HG03575 (cell line): ENCODE data around the gene OXT.
"Not testable (repeated sequence)": the region's sequence is repeated elsewhere in the genome, so short reads cannot be mapped to it uniquely, and the experiment has no call there.

Source experiments
- ATAC-seq: cut with Tn5 transposase; IDR thresholded peaks from one replicate; pipeline ENCODE4 v1.9.1; 2021; ENCODE audit not compliant: unreplicated experiment, insufficient number of reproducible peaks, low FRiP score; ENCODE audit errors: extremely low read depth

OXT gene

DNA sequence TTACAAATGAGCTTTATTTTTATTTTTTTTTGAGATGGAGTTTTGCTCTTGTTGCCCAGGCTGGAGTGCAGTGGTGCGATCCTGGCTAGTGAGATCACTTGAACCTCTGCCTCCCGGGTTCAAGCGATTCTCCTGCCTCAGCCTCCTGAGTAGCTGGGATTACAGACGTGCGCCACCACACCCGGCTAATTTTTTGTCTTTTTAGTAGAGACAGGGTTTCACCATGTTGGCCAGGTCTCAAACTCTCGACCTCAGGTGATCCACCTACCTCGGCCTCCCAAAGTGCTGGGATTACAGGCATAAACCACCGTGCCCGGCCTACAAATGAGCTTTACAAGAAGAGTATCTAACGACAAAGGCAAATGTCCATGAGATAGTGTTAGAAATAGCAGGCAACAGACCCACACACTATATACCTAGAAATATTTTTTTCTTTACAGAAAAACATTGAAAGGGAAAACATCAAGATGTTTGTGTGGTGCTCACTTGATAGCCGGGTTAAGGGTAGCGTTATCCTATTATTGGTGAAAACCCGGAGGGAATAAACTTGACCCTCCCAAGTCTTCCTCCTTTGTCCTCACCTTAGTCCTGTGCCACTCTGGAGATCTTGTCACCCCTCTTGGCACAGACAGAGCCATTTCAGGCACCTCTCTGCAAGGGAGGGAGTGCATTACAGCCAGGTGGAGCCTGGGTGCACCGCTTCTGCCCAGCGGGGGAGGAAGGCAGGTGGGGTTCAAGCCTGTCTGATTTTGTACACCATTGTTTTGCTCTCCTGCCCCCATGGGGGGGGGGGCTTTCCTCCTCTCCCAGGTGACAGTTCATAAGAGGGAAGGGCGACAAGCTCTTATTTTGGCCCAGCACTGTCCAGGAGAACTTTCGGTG, 34.1 kb downstream of the OXT start:
- no peak for ATAC-seq

DNA sequence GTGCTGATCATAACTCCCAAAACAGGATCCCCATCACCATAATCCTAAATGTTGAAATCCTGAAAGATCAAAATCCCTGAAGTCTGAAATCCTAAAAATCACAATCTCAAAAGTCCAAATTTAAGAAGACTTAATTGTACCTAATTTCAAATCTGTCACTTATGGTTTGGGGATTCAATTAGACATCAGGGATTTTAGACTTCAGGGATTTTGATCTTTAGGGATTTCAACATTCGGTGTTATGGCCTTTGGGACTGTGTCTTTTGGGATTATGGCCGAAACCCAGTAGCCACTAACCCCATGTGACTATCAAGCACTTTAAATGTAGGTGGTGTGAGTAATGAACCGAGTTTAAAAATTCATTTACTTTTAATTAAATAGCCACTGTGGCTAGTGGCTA, 34.8 kb downstream of the OXT start:
- ATAC-seq = no peak

DNA sequence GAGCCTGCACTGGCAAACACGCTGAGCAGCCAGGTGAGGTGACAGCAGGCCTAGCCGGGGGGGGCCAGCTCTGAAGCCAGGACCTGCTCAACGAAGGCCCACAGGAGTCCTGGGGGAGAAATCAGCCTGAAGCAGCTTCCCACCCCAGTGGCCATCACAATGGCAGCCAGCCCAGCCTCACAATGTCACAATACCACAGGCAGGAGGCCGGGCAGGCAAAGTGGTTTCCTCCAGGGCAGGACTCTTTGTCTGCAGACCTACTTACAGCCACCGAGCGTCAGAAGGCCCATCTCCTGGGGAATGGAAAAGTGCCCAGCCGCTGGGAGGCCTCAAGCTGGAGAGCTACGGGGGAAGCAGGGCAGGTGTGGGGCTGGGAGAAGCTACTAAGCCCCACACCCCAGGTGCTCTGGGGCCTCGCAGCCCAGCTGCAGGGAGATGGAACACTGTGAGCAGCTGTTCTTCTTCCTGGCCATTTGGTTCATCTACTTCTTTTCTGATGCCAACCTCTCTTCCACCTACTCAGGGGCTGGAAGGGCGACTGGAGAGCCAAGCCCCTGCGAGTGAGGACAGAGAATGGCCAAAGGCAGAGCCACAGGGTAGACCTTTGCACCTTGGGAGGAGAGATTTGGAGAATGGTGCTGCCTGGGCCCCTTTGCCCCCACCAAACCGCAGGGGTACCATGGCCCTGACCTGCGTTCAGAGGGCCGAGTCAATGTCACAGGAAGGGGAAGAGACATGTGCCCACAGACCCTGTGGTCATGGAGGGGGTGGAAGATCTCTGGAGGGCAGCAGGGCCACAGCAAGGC, 35.4 kb downstream of the OXT start:
- no peak for ATAC-seq

DNA sequence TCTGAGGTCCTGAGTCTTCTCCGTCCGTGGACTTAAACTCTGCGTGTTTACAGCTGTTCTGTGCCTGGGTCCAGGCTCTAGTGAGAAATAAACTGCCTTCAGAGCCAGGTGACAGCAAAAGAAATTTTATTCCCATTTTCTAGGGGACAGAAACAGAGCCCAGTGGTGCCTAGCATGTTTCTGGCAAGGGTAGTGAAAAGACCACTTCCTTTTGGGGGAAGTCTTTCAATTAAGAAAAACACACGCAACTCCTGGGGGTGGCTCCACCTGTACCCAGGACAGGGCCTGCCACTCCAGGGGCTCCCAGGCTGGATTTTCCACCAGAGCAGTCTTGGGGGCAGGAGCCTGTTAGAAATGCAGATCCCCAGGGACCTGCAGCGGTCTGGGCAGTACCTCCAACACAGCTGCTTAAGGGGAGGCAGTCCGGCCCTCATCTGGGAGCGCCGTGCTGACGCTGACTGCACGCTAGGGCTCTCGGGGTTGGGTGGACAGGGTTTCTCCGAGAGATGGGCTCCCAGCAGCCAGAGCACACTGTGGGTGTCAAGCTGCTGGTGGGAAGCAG, 36.1 kb downstream of the OXT start:
- ATAC-seq = no peak

DNA sequence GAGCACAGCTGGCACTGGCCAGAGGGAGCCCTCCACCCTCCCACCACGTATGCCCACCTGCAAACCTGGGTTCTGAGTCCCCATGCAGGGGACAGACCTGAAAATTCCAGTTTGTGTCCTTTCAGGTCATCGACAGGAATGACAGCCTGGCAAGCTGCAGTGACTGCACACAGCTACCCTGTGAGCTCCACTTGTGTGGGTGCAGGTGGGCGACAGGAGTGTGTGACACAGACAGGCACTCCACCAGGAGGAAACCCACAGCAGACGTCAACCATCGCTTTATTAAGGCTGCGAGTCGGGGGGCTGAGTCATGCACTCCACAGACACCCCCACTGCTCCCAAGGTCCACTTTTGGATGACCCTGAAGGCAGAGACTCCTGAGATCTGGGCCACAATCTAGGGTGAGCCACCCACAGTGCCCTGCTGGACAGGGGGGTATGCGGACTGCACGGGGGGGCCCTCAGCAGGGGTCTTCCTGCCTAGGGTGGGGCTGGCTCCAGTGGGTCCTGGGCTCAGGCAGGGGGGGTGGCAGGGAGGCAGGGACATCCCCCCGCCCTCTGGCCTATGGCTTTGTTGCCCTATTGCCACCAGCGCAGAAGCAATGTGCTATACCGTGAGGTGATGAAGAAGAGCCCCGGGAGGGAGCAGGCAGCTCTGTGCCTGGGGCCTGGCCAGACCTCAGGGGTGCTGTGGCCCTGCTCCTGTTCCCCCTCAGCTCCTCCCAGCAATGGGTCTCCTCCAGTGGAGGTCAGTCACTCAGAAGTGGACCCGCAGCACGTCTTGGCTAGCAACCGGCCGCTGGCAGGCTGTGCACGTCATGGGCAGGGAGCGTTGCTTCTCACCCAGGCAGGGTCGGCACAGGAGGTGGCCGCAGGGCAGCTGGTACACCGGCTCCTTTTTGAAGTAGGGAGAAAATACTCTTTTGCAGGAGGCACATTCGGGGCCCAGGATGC, 38.2 kb downstream of the OXT start:
- no peak for ATAC-seq

DNA sequence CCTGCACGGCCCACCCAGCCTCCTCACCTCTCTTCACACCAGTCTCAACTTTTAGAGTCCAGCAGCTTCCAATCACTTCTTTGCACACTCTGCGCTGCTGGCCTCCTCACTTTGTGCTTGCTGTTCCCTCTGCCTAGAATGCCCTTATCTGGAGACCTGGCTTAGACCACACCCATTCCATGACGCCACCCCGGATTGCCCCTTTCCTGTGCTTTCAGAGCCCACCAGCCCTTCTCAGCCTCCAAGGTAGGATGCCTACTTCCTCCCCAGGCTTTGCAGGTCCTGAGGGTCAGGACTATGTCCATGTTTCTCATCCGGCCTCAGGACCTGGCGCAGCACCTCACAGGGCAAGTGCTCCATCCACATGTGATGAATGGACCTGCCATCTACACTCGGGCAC, 40.1 kb downstream of the OXT start:
- ATAC-seq = no peak

DNA sequence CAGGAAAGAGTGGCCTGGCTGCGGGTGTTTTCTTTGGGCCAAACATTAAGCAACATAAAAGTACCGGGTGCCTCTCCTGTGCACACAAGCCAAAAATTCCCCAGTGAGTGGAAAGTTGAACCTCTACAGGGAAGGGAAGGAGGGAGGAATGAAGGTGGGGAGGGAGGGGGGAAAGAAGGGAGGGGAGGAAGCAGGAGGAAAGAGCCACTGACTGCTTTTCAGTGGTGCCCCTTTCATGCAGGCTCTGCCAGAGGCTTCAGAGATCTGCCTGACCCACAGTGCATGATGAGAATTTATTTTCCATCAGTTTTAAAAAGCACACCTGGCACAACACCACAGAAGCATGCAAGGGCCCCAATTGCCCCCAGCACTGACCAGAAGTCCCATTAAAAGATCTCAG, 40.6 kb downstream of the OXT start:
- no peak for ATAC-seq

DNA sequence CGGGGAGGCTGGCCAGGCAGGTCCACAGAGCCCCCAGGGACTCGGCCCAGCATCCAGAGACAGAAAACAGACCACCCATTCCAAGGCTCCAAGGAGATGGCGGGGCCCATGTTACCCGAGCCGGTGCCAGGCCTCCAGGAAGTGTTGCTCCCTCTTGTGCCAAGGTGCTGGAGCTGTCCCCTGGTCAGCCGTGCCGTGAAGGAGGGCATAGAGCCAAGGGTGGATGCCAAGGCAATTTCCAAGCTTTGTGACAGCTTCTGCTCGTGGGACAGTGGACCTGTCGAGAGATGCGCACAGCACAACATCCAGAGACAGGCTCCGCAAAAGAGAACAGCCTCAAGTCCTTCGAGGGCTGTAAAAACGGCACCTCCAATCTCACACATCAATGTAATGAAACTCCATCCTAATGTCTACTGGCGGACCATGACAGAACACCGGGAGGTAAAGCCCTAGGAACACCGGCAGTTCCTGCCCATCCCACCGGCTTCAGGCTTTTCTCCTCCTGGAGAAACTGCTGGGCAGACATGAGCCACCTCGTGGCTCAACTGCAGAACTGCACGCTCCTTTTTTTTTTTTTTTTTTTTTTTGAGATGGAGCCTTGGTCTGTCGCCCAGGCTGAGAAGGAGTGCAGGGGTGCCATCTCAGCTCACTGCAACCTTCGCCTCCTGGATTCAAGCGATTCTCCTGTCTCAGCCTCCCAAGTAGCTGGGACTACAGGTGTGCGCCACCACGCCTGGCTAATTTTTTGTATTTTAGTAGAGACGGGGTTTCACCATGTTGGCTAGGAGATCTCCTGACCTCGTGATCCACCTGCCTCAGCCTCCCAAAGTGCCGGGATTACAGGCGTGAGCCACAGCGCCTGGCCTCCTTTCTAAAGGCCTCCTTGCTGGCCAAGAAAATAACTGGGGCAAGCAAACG, 44.0 kb downstream of the OXT start:
- no peak for ATAC-seq

DNA sequence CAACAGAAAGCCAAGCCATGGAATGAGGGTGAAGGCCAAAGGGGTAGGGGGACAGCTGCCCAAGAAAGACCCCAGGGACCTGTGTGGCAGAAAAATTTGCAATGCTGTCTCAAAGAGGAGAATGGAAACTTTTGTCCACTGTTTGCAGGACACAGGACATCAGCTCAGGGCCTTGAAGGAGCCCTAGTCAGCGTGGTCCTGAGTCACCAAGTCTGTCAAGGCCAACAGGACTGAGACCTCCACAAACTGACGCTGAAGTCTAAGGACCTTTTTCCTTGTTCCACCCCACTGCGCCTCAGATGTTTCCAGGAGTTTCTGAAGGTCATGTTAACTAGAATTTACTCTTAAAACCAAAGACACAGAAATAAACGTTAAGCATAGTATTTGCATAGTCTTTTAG, 44.9 kb downstream of the OXT start:
- no peak for ATAC-seq

DNA sequence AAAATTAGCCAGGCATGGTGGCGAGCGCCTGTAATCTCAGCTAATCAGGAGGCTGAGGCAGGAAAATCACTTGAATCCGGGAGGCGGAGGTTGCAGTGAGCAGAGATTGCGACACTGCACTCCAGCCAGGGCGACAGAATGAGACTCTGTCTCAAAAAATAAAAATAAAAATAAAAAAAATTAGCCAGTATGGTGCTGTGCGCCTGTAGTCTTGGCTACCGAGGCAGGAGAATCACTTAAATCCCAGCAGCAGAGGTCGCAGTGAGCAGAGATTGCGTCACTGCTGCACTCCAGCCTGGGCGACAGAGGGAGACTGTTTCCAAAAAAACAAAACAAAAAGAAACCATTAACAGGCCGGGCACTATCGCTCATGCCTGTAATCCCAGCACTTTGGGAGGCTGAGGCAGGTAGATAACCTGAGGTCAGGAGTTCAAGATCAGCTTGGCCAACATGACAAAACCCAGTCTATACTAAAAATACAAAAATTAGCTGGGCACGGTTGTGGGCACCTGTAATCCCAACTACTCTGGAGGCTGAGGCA, 46.5 kb downstream of the OXT start:
- not testable (repeated sequence) for ATAC-seq

DNA sequence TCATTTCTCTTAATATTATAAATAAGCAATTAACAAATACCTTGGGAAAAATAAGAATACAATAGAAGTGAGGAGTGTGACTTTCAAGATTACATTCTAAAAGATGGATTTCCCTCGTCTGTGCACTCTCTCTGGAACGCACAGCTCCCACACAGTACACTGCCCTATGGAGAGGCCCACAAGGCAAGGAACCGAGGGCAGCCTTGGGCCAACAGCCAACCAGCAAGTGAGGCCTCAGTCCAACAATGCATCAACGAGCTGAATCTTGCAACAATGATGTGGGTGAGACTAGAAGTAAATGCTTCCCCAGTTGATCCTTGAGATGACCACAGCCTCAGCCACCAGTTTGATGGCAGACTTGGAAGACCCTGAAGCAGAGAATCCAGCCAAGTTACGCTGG, 47.6 kb downstream of the OXT start:
- no peak for ATAC-seq

DNA sequence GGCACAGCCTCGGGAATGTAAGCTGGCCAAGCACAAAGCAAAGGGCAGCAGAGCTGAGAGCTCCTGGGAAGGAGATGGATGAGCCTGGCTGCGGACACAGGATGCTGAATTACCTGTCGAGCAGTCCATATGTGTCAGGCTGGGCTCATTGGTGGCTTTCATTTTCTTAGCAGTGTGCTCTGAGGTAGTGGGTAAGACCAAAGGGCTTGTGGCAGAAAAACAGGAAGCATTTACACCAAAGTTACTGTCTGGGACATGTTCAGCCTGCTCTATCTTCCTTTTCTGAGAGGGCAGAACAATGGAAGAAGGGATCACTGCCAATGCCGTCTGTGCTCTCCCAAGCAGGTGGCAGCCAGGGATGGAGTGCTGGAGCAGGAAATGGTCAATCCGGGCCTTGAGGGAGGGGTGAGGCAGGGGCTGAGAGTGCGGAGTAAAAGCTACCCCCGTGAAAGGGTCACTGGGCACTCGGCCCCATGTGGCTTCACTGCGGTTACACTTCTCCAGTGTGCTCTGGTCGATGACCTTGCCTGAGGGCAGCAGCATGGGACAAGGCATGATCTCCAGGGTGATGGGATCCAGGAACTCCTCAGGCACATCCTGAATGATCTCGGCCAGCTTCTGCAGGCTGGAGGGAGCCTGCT, 50.0 kb downstream of the OXT start:
- ATAC-seq = no peak
